Measurements from ENCODE around the gene DLK2.

DNA sequence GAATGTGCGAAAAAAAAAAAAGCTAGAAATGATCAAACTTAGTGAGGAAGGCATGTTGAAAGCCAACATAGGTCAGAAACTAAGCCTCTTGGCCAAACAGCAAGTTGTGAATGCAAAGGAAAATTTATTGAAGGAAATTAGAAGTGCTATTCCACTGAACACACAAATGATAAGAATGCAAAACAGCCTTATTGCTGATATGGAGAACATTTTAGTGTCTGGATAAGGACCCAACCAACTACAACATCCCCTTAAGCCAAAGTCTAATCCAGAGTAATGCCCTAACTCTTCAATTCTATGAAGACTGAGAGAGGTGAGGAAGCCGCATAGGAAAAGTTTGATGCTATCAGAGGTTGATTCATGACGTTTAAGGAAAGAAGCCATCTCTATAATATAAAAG lies 33.5 kb downstream of the DLK2 start:
- TF ChIP-seq, protein P1, sequence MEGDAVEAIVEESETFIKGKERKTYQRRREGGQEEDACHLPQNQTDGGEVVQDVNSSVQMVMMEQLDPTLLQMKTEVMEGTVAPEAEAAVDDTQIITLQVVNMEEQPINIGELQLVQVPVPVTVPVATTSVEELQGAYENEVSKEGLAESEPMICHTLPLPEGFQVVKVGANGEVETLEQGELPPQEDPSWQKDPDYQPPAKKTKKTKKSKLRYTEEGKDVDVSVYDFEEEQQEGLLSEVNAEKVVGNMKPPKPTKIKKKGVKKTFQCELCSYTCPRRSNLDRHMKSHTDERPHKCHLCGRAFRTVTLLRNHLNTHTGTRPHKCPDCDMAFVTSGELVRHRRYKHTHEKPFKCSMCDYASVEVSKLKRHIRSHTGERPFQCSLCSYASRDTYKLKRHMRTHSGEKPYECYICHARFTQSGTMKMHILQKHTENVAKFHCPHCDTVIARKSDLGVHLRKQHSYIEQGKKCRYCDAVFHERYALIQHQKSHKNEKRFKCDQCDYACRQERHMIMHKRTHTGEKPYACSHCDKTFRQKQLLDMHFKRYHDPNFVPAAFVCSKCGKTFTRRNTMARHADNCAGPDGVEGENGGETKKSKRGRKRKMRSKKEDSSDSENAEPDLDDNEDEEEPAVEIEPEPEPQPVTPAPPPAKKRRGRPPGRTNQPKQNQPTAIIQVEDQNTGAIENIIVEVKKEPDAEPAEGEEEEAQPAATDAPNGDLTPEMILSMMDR (IDR thresholded peaks at IDR 0.05; ENCODE audit: low read length) = no peak
- TF ChIP-seq EZH2phosphoT487 (IDR thresholded peaks at IDR 0.05; ENCODE audit: low read length) (no peak), EZH2 (optimal IDR thresholded peaks at IDR 0.05; ENCODE audit: low read depth, low read length) (no peak)
